Osteoblast (primary cell): ENCODE results near the gene KCNH5. TPM values are rescaled to one million over a fixed set of nuclear protein-coding genes. Genes with fewer than 3 reads are reported as not detected.

Source experiments
- DNase-seq: peaks from one replicate; pipeline ENCODE4 v3.0.0; 2011; ENCODE audit warnings: low spot score, mixed read lengths; ENCODE audit not compliant: insufficient read length; ENCODE audit errors: missing footprints
- H2AFZ ChIP-seq: 2 replicates; pipeline ENCODE4 v1.6.0; 2011; ENCODE audit warnings: mild to moderate bottlenecking, low read length
- H3K27ac ChIP-seq: 2 replicates; pipeline ENCODE4 v1.5.1; 2011; ENCODE audit warnings: mild to moderate bottlenecking, low read depth, low read length, moderate library complexity
- H3K27me3 ChIP-seq: 2 replicates; pipeline ENCODE4 v1.6.0; 2012; ENCODE audit warnings: mild to moderate bottlenecking, control low read depth, inconsistent platforms, low read length, moderate library complexity; ENCODE audit not compliant: insufficient read depth
- H3K36me3 ChIP-seq: 2 replicates; pipeline ENCODE4 v1.5.1; 2011; ENCODE audit warnings: mild to moderate bottlenecking, low read length, control low read depth, moderate library complexity; ENCODE audit not compliant: insufficient read depth
- H3K4me1 ChIP-seq: 2 replicates; pipeline ENCODE4 v1.5.1; 2011; ENCODE audit warnings: mild to moderate bottlenecking, low read length, control low read depth, moderate library complexity; ENCODE audit not compliant: insufficient read depth
- H3K4me2 ChIP-seq: 2 replicates; pipeline ENCODE4 v1.6.0; 2011; ENCODE audit warnings: mild to moderate bottlenecking, low read length; ENCODE audit not compliant: insufficient read depth
- H3K4me3 ChIP-seq: fragments of 200-600 bp; sonication (generic); 3 replicates; pipeline ENCODE4 v1.5.1; 2012; ENCODE audit warnings: mild to moderate bottlenecking, low read length, inconsistent platforms; ENCODE audit not compliant: insufficient read depth
- H3K79me2 ChIP-seq: 2 replicates; pipeline ENCODE4 v1.6.0; 2012; ENCODE audit warnings: mild to moderate bottlenecking, low read length, control low read depth, inconsistent platforms; ENCODE audit not compliant: insufficient read depth
- H3K9me3 ChIP-seq: 2 replicates; pipeline ENCODE4 v1.5.1; 2011; ENCODE audit warnings: low read depth, low read length, control low read depth
- H4K20me1 ChIP-seq: 2 replicates; pipeline ENCODE4 v1.6.0; 2012; ENCODE audit warnings: mild to moderate bottlenecking, low read length, control low read depth; ENCODE audit not compliant: insufficient read depth
- total RNA-seq: library from RNA; depleted of rRNA; stranded (reverse); fragments of >200 nt; gene quantifications from 2 replicates; pipeline ENCODE4 v1.2.3, GENCODE V29; 2012
- TF ChIP-seq, protein P1 (sequence below): IDR thresholded peaks from 2 replicates; pipeline ENCODE4 v1.5.1; 2011; ENCODE audit warnings: mild to moderate bottlenecking, low read depth, low read length, moderate library complexity; ENCODE audit errors: extremely low read depth

KCNH5 gene
- total RNA-seq, 1 donor = not detected

- no peak overlapping the region for H3K4me2 ChIP-seq
- no peaks in the 10 kb centered on the region for H4K20me1 ChIP-seq
- TF ChIP-seq, protein P1, sequence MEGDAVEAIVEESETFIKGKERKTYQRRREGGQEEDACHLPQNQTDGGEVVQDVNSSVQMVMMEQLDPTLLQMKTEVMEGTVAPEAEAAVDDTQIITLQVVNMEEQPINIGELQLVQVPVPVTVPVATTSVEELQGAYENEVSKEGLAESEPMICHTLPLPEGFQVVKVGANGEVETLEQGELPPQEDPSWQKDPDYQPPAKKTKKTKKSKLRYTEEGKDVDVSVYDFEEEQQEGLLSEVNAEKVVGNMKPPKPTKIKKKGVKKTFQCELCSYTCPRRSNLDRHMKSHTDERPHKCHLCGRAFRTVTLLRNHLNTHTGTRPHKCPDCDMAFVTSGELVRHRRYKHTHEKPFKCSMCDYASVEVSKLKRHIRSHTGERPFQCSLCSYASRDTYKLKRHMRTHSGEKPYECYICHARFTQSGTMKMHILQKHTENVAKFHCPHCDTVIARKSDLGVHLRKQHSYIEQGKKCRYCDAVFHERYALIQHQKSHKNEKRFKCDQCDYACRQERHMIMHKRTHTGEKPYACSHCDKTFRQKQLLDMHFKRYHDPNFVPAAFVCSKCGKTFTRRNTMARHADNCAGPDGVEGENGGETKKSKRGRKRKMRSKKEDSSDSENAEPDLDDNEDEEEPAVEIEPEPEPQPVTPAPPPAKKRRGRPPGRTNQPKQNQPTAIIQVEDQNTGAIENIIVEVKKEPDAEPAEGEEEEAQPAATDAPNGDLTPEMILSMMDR = no peak
Measured at GRCh38 chr14:62934439-62934838, 110.8 kb downstream of the KCNH5 start.

DNA sequence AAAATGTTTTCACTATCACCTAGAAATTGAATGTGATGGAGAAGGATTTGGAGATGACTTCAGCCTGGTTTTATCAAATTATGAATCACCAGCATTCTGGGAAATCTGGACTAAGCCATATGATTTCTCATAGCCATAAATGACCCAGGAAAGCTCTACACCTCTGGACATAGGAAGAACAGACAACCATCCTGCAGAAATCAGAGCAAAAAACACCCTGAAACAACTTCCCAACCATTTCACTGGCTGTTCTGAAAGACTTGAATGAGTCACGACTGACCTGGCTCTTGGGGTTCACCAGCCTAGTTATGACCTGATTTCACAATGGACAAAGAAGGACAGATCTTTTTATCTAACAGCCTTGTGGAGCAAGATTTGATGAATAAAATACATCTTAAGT is 123.8 kb downstream of the KCNH5 start:
- TF ChIP-seq, protein P1 = no peak
- Histone ChIP-seq H3K27me3 (no peaks in the 10 kb centered on the region), H3K79me2 (no peaks in the 10 kb centered on the region), H3K4me2 (no peak overlapping the region), H4K20me1 (no peaks in the 10 kb centered on the region), H3K27ac (no peak overlapping the region), H3K4me1 (no peaks in the 10 kb centered on the region), H3K9me3 (peaks cover 3% of the 10 kb centered on the region), H3K36me3 (no peaks in the 10 kb centered on the region), H3K4me3 (no peak overlapping the region), H2AFZ (no peak overlapping the region)
- DNase-seq = peak; percentile 38

More at GRCh38 chr14:62934439-62934838, 110.8 kb downstream of the KCNH5 start:
- Histone ChIP-seq H3K27me3 (no peaks in the 10 kb centered on the region), H3K9me3 (no peaks in the 10 kb centered on the region), H3K4me1 (no peaks in the 10 kb centered on the region), H3K79me2 (no peaks in the 10 kb centered on the region), H3K4me3 (no peak overlapping the region), H3K36me3 (no peaks in the 10 kb centered on the region), H3K27ac (no peak overlapping the region), H2AFZ (no peak overlapping the region)
- DNase-seq = no peak

- Histone ChIP-seq H3K4me2 (no peak overlapping the region), H4K20me1 (no peaks in the 10 kb centered on the region), H2AFZ (no peak overlapping the region), H3K4me3 (no peak overlapping the region), H3K9me3 (peaks cover 3% of the 10 kb centered on the region), H3K36me3 (no peaks in the 10 kb centered on the region), H3K4me1 (no peaks in the 10 kb centered on the region), H3K27me3 (no peaks in the 10 kb centered on the region), H3K27ac (no peak overlapping the region), H3K79me2 (no peaks in the 10 kb centered on the region)
- no peak for DNase-seq
- TF ChIP-seq, protein P1 = no peak
Measured at GRCh38 chr14:62916551-62916950, 128.7 kb downstream of the KCNH5 start.

- Histone ChIP-seq H3K4me2 (no peak overlapping the region), H3K27ac (no peak overlapping the region), H3K79me2 (no peaks in the 10 kb centered on the region), H3K27me3 (no peaks in the 10 kb centered on the region), H4K20me1 (no peaks in the 10 kb centered on the region), H2AFZ (no peak overlapping the region), H3K4me3 (no peak overlapping the region), H3K9me3 (no peaks in the 10 kb centered on the region), H3K36me3 (no peaks in the 10 kb centered on the region), H3K4me1 (no peaks in the 10 kb centered on the region)
- TF ChIP-seq, protein P1 = no peak
- DNase-seq = no peak
Measured at GRCh38 chr14:62914873-62915272, 130.4 kb downstream of the KCNH5 start.
